D721Med (cell line): ENCODE measurements around the gene CHIC2.

Source experiments
- DNase-seq: peaks from one replicate; pipeline ENCODE4 v3.0.0; 2011; ENCODE audit warnings: low spot score; ENCODE audit not compliant: insufficient read length
- FAIRE-seq: peaks from 2 replicates; lab custom pipeline; 2011; peaks lifted over from hg19 to GRCh38; lab: Jason Lieb, UNC
- CTCF ChIP-seq: IDR thresholded peaks from 2 replicates; pipeline ENCODE4 v1.5.1; 2012; ENCODE audit warnings: mild to moderate bottlenecking, control low read depth; ENCODE audit not compliant: insufficient read depth; ENCODE audit errors: missing control alignments

Gene CHIC2

DNA sequence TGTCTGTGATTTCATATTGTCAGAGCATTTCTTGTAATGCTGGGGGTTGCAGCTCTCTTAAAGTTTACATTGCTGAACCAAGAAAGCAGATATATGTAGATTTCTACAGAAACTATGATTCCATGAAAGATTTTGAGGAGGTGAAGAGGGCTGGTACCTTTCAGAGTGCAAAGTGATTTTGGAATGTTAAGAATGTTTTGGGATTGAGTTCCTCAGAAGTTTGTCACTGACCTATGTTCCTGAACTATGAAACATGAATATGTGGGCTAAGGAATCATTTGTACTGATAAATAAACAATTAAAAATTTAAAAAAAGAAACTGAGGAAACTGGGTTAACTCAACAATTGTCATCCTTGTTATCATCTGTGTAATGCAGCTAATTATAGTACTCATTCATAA is 12.3 kb upstream of the CHIC2 start:
- FAIRE-seq, result no peak
- no peak for DNase-seq

DNA sequence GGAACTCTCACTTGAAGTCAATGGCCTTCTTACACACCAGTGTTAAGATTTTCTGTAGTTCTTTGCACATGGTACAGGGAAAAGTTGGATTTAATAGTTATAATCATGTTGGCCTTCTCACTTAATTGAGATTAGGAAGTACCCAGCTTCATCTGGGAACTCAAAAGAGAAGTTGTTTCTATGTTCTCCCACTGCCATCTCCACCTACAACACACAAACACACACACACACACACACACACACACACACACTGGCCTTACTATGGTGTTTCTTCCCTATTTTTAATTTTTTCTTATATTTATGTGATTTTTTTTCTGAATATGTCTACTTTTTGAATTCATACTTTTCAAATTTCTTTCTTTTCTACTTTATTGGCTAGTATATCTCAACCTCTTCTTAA is 10.0 kb upstream of the CHIC2 start:
- DNase-seq (no peak), FAIRE-seq (no peak)
- TF ChIP-seq CTCF, result no peak

More for the DNA sequence above, 12.3 kb upstream of the CHIC2 start:
- TF ChIP-seq CTCF, result no peak

DNA sequence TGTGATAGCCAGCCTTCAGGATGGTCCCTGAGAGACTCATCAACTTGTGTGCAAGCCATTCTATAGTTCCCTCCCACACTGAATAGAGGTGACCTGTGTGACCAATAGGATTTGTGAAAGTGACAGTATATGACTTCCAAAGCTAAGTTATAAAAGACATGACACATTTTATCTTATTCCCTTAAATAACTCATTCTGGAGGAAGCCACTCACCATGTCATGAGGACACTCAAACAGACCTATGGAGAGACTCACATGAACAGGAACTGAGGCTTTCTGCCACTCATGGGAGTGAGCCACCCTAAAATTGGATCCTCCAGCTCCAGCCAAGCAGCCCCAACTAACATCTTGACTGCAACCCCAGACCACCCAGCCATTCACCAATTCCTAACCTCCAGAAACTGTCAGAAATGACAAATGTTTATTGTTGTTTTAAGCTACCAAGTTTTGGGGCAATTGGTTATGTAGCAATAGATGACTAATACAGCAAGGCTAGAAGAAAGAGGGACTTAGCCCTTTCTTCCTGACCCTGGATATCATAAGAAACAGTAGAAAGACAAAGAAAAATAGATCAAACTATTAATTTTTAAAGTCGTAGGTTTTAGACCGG is 9.0 kb upstream of the CHIC2 start:
- no peak for DNase-seq
- no peak for FAIRE-seq
- TF ChIP-seq CTCF, result no peak

DNA sequence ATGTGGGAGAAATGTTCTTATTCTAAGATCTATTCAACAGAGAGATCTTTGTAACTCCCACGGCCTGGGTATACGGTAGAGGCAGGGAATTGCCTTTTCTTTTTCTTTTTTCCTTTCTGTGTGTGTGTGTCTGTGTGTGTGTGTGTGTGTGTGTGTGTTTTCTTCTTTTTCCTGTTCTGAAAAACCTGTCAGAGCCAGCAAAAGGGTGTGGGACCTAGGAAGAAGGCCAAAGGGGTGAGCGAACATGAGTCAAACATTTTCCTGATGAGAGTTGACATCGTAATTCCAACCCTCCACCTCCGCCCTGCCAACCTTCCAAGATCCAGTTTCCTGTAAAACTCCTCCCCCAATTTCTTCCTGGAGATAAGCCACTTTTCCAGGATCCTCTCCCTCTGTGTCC is 2.8 kb upstream of the CHIC2 start:
- TF ChIP-seq CTCF, result no peak
- DNase-seq (no peak), FAIRE-seq (no peak)

DNA sequence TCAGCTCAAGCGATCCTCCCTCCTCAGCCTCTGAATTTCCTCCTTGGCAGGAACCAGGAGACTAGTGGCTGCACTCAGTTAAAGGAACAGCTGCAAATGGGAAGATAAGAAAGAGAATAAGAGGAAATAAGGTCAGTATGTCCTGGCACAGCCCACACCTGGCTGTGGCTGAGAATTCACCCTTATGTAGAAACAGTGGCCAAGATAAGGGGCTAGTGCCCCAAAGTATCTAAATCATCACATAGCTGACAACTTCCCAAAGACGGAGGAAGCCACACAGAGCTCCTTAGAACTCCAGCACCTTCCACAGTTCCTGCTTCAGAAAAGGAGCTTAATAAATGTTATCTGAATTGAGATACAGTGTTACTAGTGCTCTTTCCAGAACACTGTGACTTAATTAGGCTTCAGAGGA is 2.3 kb upstream of the CHIC2 start:
- DNase-seq, result no peak
- no peak for TF ChIP-seq CTCF
- FAIRE-seq, result no peak

GRCh38 chr4:54066088-54066415 is 1.6 kb upstream of the CHIC2 start:
- no peak for TF ChIP-seq CTCF
- DNase-seq, result no peak
- no peak for FAIRE-seq

DNA sequence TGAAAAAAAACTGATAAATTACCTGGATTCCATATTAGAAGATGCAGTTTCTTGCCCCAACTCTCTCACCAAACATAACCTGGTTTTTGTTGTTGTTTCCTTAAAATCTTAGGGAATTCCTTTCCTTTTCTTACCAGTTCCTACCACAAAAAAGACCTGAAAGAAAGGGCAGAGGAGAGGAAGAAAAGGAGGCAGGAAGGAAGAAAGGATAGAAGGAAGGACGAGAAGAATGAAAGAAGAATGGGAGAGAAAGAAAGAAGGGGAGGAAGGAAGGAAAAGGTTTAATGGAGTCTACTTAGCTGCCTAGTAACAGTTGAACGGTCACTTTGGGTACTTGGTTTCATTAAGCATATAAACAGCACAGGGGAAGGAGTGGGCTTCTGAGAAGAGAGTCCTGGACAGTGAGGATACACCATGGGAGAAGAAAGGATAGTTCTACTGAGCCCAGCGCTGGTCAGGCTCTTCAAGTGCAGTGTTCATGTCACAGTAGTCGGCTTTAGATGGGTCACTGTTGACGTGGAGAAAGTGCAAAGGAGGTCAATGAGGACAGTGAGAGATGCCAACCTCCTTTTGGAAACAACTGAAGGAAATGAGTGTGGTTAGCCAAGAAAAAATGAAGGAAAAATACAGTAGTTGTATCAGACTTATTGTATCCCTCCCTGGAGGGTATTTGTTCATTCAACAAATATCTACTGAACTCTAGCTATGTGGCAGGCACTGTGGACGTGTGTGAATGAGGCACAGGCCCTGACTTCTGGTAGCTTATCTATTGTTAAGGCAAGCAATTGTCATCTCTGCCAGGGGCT is 1.1 kb upstream of the CHIC2 start:
- no peak for FAIRE-seq
- TF ChIP-seq CTCF, result no peak
- no peak for DNase-seq
